ENCODE measurements around the gene MRPS2.

The MRPS2 gene

DNA sequence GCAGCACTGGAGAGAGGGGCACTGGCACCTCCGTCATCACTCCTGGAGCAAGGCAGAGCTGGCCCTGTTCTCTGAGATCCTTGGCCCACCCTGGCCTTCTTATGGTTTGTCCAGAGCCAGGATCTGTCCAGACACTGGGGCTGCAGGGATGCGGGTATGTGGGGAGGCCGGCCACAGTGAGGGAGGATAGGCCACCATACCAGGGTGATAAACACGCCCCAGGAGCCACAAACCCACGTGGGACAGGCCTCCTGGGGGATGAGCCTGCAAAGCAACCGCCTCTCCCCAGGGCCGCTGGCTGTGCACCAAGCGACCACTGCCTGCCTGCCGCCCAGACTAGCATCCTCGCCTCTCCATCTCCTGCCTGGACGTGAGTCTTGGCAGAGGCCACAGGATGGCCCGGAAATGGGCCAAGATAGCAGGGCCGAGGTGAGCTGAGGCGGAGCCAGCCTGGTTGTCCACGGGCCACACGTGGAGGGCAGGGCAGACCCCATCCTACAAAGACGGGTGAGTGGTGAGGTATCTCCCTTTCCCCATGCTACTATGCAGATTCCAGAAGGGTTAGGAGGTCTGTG lies 49.9 kb downstream of the MRPS2 start:
- no peak overlapping the region for H3K27ac ChIP-seq
- H3K27me3 ChIP-seq (ENCODE audit: control insufficient read depth, insufficient read depth, low read length): no peaks in the 10 kb centered on the region
- H3K9ac ChIP-seq: no peak overlapping the region
- no peaks in the 10 kb centered on the region for H3K9me3 ChIP-seq (ENCODE audit: control insufficient read depth, low read length)
- H3K4me3 ChIP-seq (ENCODE audit: low read depth, low read length): no peak overlapping the region
- TF ChIP-seq, protein P1, sequence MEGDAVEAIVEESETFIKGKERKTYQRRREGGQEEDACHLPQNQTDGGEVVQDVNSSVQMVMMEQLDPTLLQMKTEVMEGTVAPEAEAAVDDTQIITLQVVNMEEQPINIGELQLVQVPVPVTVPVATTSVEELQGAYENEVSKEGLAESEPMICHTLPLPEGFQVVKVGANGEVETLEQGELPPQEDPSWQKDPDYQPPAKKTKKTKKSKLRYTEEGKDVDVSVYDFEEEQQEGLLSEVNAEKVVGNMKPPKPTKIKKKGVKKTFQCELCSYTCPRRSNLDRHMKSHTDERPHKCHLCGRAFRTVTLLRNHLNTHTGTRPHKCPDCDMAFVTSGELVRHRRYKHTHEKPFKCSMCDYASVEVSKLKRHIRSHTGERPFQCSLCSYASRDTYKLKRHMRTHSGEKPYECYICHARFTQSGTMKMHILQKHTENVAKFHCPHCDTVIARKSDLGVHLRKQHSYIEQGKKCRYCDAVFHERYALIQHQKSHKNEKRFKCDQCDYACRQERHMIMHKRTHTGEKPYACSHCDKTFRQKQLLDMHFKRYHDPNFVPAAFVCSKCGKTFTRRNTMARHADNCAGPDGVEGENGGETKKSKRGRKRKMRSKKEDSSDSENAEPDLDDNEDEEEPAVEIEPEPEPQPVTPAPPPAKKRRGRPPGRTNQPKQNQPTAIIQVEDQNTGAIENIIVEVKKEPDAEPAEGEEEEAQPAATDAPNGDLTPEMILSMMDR (IDR thresholded peaks at IDR 0.05): no peak
- no peaks in the 10 kb centered on the region for H3K79me2 ChIP-seq
- no peak overlapping the region for H3K4me2 ChIP-seq (ENCODE audit: low read length)
- no peaks in the 10 kb centered on the region for H3K36me3 ChIP-seq (ENCODE audit: control insufficient read depth, insufficient read depth, low read length)
- no peaks in the 10 kb centered on the region for H3K4me1 ChIP-seq
- no peak overlapping the region for H2AFZ ChIP-seq

DNA sequence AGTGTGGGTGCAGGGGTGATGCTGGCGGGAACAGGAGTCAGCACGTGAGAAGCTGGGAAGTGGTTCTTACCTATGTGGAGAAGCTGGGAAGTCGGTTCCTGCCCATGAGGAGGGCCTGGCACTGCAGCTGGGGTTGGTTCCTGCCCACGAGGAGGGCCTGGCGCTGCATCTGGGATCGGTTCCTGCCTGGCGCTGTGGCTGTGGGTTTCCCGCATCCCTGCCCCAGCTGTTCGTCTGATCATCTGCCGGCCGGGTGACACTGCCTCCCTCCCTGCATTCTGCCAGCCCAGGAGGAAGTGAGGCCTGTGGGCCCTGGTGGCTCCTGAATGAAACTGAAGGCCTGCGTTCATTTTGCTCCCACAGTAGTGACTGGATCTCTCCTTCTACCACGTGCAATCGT lies 50.5 kb downstream of the MRPS2 start:
- Histone ChIP-seq H3K27me3 (ENCODE audit: control insufficient read depth, insufficient read depth, low read length) (no peaks in the 10 kb centered on the region), H3K4me1 (no peaks in the 10 kb centered on the region), H3K9ac (no peak overlapping the region), H2AFZ (no peak overlapping the region), H3K4me3 (ENCODE audit: low read depth, low read length) (no peak overlapping the region), H3K27ac (no peak overlapping the region), H3K36me3 (ENCODE audit: control insufficient read depth, insufficient read depth, low read length) (no peaks in the 10 kb centered on the region), H3K79me2 (no peaks in the 10 kb centered on the region), H3K4me2 (ENCODE audit: low read length) (no peak overlapping the region), H3K9me3 (ENCODE audit: control insufficient read depth, low read length) (no peaks in the 10 kb centered on the region)
- TF ChIP-seq, protein P1 (IDR thresholded peaks at IDR 0.05): no peak

DNA sequence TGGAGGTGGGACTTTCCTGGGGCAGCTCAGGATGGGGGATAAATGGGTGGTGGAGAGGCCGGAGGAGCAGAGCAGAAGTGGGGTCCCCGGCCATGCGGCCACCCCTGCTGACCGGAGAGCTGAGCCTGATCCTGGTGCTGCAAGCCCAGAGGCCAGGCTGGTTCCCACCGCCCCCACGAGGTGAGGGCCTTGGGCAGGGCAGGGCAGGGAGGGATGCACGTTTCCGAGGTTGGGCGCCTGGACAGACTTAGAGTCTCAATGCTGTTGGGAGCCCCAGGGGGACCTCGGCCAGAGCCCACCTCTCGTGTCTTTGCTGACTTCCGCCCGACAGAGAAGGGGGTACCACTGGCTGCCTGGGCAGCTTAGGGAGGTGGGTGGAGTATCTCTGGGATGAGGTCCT lies 51.0 kb downstream of the MRPS2 start:
- H3K27ac ChIP-seq: no peak overlapping the region
- no peak overlapping the region for H3K4me2 ChIP-seq (ENCODE audit: low read length)
- H3K36me3 ChIP-seq (ENCODE audit: control insufficient read depth, insufficient read depth, low read length): no peaks in the 10 kb centered on the region
- no peaks in the 10 kb centered on the region for H3K79me2 ChIP-seq
- H3K9me3 ChIP-seq (ENCODE audit: control insufficient read depth, low read length): no peaks in the 10 kb centered on the region
- H3K27me3 ChIP-seq (ENCODE audit: control insufficient read depth, insufficient read depth, low read length): no peaks in the 10 kb centered on the region
- no peaks in the 10 kb centered on the region for H3K4me1 ChIP-seq
- no peak overlapping the region for H2AFZ ChIP-seq
- TF ChIP-seq, protein P1 (IDR thresholded peaks at IDR 0.05): no peak
- no peak overlapping the region for H3K9ac ChIP-seq
- no peak overlapping the region for H3K4me3 ChIP-seq (ENCODE audit: low read depth, low read length)

GRCh38 chr9:135552021-135552697 lies 51.7 kb downstream of the MRPS2 start:
- H3K4me3 ChIP-seq (ENCODE audit: low read depth, low read length): no peak overlapping the region
- no peaks in the 10 kb centered on the region for H3K79me2 ChIP-seq
- H3K4me1 ChIP-seq: no peaks in the 10 kb centered on the region
- H3K27ac ChIP-seq: no peak overlapping the region
- H3K36me3 ChIP-seq (ENCODE audit: control insufficient read depth, insufficient read depth, low read length): no peaks in the 10 kb centered on the region
- no peaks in the 10 kb centered on the region for H3K9me3 ChIP-seq (ENCODE audit: control insufficient read depth, low read length)
- H3K27me3 ChIP-seq (ENCODE audit: control insufficient read depth, insufficient read depth, low read length): no peaks in the 10 kb centered on the region
- no peak overlapping the region for H3K4me2 ChIP-seq (ENCODE audit: low read length)
- H2AFZ ChIP-seq: no peak overlapping the region
- H3K9ac ChIP-seq: no peak overlapping the region
- TF ChIP-seq, protein P1 (IDR thresholded peaks at IDR 0.05): no peak

GRCh38 chr9:135552698-135553171 lies 52.3 kb downstream of the MRPS2 start:
- TF ChIP-seq, protein P1 (IDR thresholded peaks at IDR 0.05): no peak
- H3K9ac ChIP-seq: no peak overlapping the region
- H3K4me1 ChIP-seq: no peaks in the 10 kb centered on the region
- no peaks in the 10 kb centered on the region for H3K9me3 ChIP-seq (ENCODE audit: control insufficient read depth, low read length)
- no peaks in the 10 kb centered on the region for H3K79me2 ChIP-seq
- no peaks in the 10 kb centered on the region for H3K36me3 ChIP-seq (ENCODE audit: control insufficient read depth, insufficient read depth, low read length)
- no peak overlapping the region for H2AFZ ChIP-seq
- H3K27ac ChIP-seq: no peak overlapping the region
- no peaks in the 10 kb centered on the region for H3K27me3 ChIP-seq (ENCODE audit: control insufficient read depth, insufficient read depth, low read length)
- no peak overlapping the region for H3K4me3 ChIP-seq (ENCODE audit: low read depth, low read length)
- no peak overlapping the region for H3K4me2 ChIP-seq (ENCODE audit: low read length)
